ENCODE data around the gene RGL3. TPM values are rescaled to one million over a fixed set of nuclear protein-coding genes. Genes with fewer than 3 reads are reported as not detected.
"Not testable (repeated sequence)": the region's sequence is repeated elsewhere in the genome, so short reads cannot be mapped to it uniquely, and the experiment has no call there.

RGL3 gene
- total RNA-seq, 2 experiments from 2014 or later: not detected

DNA sequence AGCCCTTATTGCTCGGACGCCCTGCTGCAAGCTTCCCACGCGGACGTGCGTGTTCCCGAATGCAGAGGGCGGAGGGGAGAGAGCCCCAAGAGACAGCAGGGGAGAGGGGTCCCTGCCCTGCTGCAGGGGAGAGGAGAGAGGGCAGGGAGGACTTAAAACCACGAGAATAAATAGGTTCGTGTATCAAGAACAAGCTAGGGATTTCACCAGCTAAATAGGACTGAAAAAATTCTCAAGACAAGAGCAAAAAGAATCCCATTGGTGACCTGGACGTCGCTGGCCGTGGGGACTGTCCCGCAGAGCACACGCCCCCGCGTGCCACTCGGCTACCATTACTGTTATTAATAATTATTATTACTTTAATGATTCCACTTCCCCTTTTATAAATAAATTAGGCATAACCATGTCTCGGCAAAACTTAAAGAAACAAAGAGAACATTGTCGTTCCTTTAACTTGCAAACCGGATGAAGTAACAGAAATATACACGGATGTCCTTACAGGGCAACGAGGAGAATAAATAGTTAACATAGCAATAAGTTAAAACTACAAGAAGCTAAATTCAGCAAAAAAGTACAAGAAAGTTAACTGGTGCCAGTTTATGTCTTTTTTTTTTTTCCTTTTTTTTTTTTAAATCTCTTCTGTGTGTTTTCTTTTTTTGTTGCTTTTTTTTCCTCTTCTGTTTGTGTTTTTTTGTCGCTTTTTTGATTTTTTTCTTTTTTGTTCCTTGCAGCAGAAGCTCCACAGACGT, 32.9 kb upstream of the RGL3 start:
- CTCF ChIA-PET: interaction anchor here (0.7 to 1.2 kb wide), 3 partner anchors 31 to 226 kb away, joined by 3 to 6 read pairs (median 3); no protein-coding TSS in a partner anchor
- POLR2A ChIA-PET: interaction anchor here (1.1 kb wide), 1 partner anchor 30 kb away, joined by 17 read pairs; no protein-coding TSS in a partner anchor

GRCh38 chr19:11451327-11451870, 32.3 kb upstream of the RGL3 start:
- ChIA-PET CTCF (interaction anchor here (1.2 kb wide), 1 partner anchor 31 kb away, joined by 6 read pairs; no protein-coding TSS in a partner anchor), POLR2A (interaction anchor here (0.5 kb wide), 1 partner anchor 377 kb away, joined by 3 read pairs; no protein-coding TSS in a partner anchor)

- CTCF ChIA-PET: interaction anchor here (0.6 kb wide), 1 partner anchor 141 kb away, joined by 4 read pairs; no protein-coding TSS in a partner anchor
- POLR2A ChIA-PET: interaction anchor here (0.5 kb wide), 1 partner anchor 377 kb away, joined by 3 read pairs; no protein-coding TSS in a partner anchor
Measured at GRCh38 chr19:11450570-11451326, 31.6 kb upstream of the RGL3 start.

- POLR2A ChIA-PET: no interaction called here
- CTCF ChIA-PET: interaction anchor here (1.1 kb wide), 1 partner anchor 155 kb away, joined by 3 read pairs; no protein-coding TSS in a partner anchor
Measured at GRCh38 chr19:11448923-11449554, 29.9 kb upstream of the RGL3 start.

- ChIA-PET POLR2A (no interaction called here), CTCF (interaction anchor here (0.5 kb wide), 1 partner anchor 144 kb away, joined by 3 read pairs; no protein-coding TSS in a partner anchor)
Measured at GRCh38 chr19:11448410-11448809, 29.3 kb upstream of the RGL3 start.

DNA sequence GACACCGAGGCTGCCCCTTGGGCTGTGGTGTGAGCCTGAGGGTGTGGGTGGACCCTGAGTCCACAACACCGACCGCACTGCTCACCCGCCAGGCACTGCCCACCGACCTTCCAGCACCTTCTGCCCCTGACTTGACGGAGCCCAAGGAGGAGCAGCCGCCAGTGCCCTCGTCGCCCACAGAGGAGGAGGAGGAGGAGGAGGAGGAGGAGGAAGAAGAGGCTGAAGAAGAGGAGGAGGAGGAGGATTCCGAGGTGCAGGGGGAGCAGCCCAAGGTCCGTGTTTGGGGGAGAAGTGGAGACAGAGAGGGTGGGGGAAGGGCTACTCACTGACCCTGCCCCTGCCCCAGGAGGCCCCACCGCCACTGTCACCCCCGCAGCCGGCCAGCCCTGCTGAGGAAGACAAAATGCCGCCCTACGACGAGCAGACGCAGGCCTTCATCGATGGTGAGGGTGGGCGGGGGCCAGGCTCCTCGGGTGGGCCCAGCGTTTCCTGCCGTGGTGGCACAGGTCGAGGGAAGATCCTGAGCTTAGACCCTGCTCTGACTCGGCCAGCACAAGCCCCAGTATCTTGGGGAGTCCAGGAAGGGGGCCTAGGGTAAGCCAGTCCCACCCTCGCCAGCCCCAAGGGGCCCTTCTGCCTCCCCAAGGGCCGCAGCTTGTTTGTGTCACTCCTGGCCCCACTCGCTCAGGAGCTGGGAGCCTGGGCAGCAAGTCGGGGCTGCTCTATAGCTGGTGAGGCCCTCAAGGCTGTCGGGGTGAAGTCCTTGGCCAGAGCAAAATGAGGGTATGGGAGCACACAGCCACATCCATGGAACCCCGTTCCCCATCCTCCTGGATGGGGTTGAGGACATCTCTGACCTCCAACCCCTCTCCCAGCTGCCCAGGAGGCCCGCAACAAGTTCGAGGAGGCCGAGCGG, 28.5 kb upstream of the RGL3 start:
- ChIA-PET POLR2A (no interaction called here), CTCF (interaction anchor here (0.5 to 1.4 kb wide), 3 partner anchors 16 to 144 kb away, joined by 3 read pairs; partner anchors contain the start of gene ECSIT)

- ChIA-PET POLR2A (no interaction called here), CTCF (interaction anchor here (0.8 to 1.6 kb wide), 4 partner anchors 10 to 82 kb away, joined by 3 to 6 read pairs (median 4); partner anchors contain the start of gene ECSIT)
Measured at GRCh38 chr19:11446652-11447301, 27.7 kb upstream of the RGL3 start.

DNA sequence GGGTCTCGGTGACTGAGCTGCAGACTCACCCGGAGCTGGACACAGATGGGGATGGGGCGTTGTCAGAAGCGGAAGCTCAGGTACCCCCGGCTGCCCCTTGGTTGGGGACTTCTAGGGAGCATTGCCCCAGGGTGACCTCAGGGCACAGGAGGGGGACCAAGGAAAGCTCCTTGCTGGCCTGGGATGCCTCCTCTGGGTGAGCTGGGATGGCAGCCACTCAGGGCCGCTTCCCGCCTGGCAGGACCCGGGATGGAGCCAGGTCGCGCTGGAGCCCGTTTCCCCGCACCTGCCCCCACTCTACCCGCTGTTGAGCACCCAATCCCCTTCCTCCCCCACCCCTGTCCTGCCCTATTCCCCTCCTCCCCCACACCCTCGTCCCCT, 27.1 kb upstream of the RGL3 start:
- ChIA-PET POLR2A (no interaction called here), CTCF (interaction anchor here (0.8 to 1.6 kb wide), 3 partner anchors 10 to 65 kb away, joined by 3 to 6 read pairs (median 5); no protein-coding TSS in a partner anchor)

DNA sequence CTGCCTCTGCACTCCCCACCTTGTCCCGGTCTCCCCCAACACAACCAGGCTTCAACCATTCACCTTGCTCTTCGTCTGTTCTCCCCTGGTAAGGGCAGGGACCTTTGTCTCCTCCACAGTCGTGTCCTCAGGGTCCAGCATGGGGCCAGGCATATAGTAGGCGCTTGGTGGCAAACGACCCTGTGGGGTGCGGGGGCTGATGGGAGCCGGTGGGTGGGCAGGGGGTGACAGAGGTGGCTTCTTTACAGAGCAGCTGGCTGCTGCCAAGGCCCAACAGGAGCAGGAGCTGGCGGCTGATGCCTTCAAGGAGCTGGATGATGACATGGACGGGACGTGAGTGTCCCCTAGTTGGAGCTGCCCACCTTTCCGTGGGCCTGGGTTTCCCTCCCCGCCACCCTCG, 26.0 kb upstream of the RGL3 start:
- ChIA-PET POLR2A (interaction anchor here (1.0 kb wide), 1 partner anchor 64 kb away, joined by 4 read pairs; no protein-coding TSS in a partner anchor), CTCF (interaction anchor here (1.6 kb wide), 2 partner anchors 9 to 64 kb away, joined by 5 to 6 read pairs; no protein-coding TSS in a partner anchor)

- ChIA-PET POLR2A (interaction anchor here (0.6 to 0.7 kb wide), 2 partner anchors 53 to 64 kb away, joined by 3 read pairs; no protein-coding TSS in a partner anchor), CTCF (interaction anchor here (1.0 to 2.0 kb wide), 2 partner anchors 9 to 38 kb away, joined by 3 to 5 read pairs; partner anchors contain the start of genes ODAD3 and PRKCSH)
Measured at GRCh38 chr19:11444059-11444458, 24.9 kb upstream of the RGL3 start.

DNA sequence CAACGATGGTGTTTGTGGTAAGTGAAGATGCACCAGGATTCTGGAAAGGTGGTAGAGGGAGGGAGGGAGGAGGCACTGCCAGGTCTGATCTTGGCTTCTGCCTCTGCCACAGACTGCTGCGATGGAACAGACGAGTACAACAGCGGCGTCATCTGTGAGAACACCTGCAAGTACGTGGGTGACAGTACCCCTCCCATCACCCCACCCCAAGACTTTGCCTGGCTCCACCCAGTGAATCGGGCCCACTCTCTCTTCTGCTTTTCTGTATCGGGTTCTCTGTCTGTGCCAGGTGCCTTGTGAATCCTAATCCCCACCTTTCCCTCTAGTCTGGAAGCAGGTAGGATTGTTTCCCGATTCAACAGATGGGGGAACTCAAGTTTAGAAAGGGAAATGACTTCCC, 18.8 kb upstream of the RGL3 start:
- CTCF ChIA-PET: no interaction called here
- POLR2A ChIA-PET: no interaction called here

GRCh38 chr19:11435833-11436313, 16.8 kb upstream of the RGL3 start:
- POLR2A ChIA-PET: interaction anchor here (0.6 kb wide), 2 partner anchors 14 to 1244 kb away, joined by 3 to 5 read pairs; no protein-coding TSS in a partner anchor
- CTCF ChIA-PET: interaction anchor here (1.0 to 4.0 kb wide), 7 partner anchors 8 to 60 kb away, joined by 3 to 25 read pairs (median 6); no protein-coding TSS in a partner anchor

DNA sequence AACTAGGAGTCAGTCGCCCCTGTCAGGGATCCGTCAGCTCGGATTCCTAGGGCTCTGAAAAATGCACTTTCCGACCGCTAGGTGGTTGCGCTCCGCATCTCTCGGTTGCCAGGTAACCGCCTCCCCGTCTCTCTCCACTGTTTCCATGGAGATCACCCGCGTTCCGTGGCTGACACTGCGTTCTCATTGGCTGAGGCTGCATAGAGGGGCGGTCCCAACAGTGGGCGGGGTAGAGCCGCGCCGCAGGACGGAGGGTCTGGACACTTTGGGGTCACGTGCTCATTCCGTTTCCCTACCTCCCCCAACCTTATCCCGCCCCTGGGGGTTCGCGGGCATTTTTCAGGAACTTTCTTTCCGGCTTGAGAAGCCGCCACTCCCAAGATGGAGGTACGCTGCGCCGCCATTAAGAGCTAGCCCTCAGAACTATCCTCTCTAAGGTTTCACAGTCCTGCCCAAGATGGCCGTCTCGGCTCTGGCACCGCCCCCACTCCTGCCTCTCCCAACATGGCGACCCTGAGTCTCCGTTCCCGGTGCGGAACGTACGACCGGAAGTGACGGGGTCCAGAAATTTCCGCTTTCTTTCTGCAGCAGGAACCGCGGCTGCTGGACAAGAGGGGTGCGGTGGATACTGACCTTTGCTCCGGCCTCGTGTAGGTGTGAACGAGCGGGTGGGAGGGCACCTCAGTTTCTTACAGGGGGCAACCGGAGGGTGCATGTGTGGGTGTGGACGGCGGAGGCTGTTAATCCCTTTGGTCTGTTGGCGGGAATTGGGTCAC, 16.1 kb upstream of the RGL3 start, which contains the start of the genes ODAD3 and PRKCSH:
ODAD3 (minus strand) TSS at position 65 of the 776 bp plus-strand sequence. CDS start 105 bp downstream, outside the sequence.
PRKCSH (plus strand) TSS at position 579 of the 776 bp plus-strand sequence. CDS start 483 bp downstream, outside the sequence.
- CTCF ChIA-PET: interaction anchor here (0.7 to 4.0 kb wide), 9 partner anchors 8 to 111 kb away, joined by 3 to 25 read pairs (median 4); partner anchors contain the start of gene RGL3
- POLR2A ChIA-PET: interaction anchor here (0.6 to 1.1 kb wide), 4 partner anchors 13 to 1245 kb away, joined by 3 to 5 read pairs (median 4); no protein-coding TSS in a partner anchor

GRCh38 chr19:11434703-11435056, 15.6 kb upstream of the RGL3 start:
- POLR2A ChIA-PET: interaction anchor here (1.0 to 1.1 kb wide), 2 partner anchors 53 to 54 kb away, joined by 4 read pairs; no protein-coding TSS in a partner anchor
- CTCF ChIA-PET: interaction anchor here (0.7 to 4.0 kb wide), 9 partner anchors 9 to 110 kb away, joined by 3 to 25 read pairs (median 4); partner anchors contain the start of gene RGL3

DNA sequence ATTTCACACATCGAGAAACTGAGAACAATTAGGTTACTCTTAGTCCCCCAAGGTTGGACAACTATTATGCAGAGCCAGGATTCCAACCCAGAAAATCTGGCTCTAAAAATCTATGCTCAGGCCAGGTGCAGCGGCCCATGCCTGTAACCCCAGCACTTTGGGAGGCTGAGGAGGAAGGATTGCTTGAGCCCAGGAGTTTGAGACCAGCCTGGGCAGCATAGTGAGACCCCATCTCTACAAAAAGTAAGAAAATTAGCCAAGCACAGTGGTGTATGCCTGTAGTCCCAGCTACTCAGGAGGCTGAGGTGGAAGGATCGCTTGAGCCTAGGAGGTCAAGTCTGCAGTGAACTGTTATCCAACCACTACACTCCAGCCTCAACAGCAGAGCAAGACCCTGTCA, 14.4 kb upstream of the RGL3 start:
- CTCF ChIA-PET: interaction anchor here (0.7 to 1.6 kb wide), 2 partner anchors 49 to 72 kb away, joined by 4 read pairs; partner anchors contain the start of gene EPOR
- POLR2A ChIA-PET: not testable (repeated sequence)

- ChIA-PET CTCF (interaction anchor here (0.5 kb wide), 1 partner anchor 199 kb away, joined by 3 read pairs; no protein-coding TSS in a partner anchor), POLR2A (interaction anchor here (0.8 kb wide), 1 partner anchor 51 kb away, joined by 3 read pairs; no protein-coding TSS in a partner anchor)
Measured at GRCh38 chr19:11426656-11427055, 7.5 kb upstream of the RGL3 start.
